Suprapubic skin (tissue), 3 donors: ENCODE measurements around the gene MALRD1.

Experiments used
- POLR2A ChIP-seq, 2 donors: fragments of 450-650 bp; IDR thresholded peaks; one replicate each; pipeline ENCODE4 v1.6.1; 2017; ENCODE audit warnings: antibody characterized with exemption in 2 of 2, mild to moderate bottlenecking in 2 of 2, moderate library complexity in 2 of 2
- TF ChIP-seq, protein P1 (sequence below), 2 donors: fragments of 200-600 bp in 1 of 2; fragments of 450-650 bp in 1 of 2; sonication (generic) in 1 of 2; IDR thresholded peaks; one replicate each; pipeline ENCODE4 v1.5.1; 2016 to 2019; ENCODE audit warnings: antibody characterized with exemption in 2 of 2, mild to moderate bottlenecking in 1 of 2, moderate library complexity in 1 of 2

DNA sequence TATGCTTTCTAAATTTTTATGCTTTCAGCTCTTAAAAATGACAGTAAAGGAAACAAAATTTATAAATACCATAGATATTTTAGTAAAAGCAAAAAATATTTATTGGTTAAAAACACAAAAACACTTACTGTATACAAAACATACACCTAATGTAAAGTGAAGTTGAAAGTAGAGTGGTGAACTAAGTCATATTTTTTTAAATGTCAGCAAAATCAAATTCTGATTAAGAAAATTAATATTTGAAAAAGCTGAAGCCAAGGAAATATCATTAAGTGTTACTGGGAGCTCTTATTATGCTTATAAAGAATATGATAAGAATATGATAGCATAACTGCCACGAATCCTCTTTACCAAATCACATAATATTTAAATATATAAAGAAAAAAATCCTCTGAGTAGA lies 702.4 kb downstream of the MALRD1 start:
- TF ChIP-seq POLR2A (IDR thresholded peaks at IDR 0.05) = no peak
- TF ChIP-seq, protein P1, sequence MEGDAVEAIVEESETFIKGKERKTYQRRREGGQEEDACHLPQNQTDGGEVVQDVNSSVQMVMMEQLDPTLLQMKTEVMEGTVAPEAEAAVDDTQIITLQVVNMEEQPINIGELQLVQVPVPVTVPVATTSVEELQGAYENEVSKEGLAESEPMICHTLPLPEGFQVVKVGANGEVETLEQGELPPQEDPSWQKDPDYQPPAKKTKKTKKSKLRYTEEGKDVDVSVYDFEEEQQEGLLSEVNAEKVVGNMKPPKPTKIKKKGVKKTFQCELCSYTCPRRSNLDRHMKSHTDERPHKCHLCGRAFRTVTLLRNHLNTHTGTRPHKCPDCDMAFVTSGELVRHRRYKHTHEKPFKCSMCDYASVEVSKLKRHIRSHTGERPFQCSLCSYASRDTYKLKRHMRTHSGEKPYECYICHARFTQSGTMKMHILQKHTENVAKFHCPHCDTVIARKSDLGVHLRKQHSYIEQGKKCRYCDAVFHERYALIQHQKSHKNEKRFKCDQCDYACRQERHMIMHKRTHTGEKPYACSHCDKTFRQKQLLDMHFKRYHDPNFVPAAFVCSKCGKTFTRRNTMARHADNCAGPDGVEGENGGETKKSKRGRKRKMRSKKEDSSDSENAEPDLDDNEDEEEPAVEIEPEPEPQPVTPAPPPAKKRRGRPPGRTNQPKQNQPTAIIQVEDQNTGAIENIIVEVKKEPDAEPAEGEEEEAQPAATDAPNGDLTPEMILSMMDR (IDR thresholded peaks at IDR 0.05) = no peak
